NCI-H82 (cell line): ENCODE measurements around the gene PGAM5.
"Not testable (repeated sequence)": the region's sequence is repeated elsewhere in the genome, so short reads cannot be mapped to it uniquely, and the experiment has no call there.

ENCODE experiments used
- DNase-seq: peaks from one replicate; lab custom pipeline; 2025; lab: John Stamatoyannopoulos, UW

Gene PGAM5

DNA sequence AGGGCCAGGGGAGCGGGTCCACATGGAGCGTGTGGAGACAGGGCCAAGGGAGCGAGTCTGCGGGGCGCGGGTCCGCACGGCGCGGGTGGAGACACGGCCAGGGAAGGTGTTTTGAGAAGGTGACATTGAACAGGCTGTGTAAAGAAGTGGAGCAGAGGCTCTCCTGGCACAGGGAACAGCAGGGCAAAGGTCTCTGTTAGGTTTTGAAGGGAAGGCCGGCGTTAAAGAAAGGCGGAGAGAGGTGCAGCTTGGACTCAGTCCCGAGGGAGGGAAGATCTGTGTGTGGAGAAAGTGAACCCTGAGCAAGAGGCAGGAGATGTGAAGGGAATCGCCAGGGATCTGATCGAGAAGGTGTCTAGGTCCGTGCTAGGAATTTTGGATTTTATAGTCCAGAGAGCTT is 21.4 kb upstream of the PGAM5 start:
- no peak for DNase-seq

DNA sequence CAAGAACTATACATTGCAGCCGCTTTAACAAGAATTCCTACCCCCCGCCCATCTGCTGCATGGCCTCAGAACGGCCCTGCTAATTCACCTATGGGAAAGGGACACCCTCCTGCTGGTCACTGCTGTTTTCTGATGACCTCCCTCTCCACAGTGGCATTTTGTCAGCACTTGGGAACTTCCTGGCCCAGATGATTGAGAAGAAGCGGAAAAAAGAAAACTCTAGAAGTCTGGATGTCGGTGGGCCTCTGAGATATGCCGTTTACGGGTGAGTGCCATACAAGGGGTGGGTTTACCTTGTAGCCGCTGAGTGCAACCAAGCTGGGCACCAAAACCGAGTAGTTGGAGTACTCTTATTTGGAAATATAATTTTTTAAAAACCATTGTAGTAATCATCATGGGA is 20.5 kb upstream of the PGAM5 start:
- DNase-seq = no peak

- DNase-seq = not testable (repeated sequence)
Observed at GRCh38 chr12:132692030-132692429, 18.6 kb upstream of the PGAM5 start.

DNA sequence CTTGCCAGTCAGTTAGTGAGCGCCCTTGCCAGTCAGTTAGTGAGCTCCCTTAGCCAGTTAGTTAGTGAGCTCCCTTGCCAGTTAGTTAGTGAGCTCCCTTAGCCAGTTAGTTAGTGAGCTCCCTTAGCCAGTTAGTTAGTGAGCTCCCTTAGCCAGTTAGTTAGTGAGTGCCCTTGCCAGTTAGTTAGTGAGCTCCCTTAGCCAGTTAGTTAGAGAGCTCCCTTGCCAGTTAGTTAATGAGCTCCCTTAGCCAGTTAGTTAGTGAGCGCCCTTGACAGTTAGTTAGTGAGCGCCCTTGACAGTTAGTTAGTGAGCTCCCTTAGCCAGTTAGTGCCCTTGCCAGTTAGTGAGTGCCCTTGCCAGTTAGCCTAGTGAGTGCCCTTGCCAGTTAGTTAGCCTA is 15.8 kb upstream of the PGAM5 start:
- DNase-seq = not testable (repeated sequence)

DNA sequence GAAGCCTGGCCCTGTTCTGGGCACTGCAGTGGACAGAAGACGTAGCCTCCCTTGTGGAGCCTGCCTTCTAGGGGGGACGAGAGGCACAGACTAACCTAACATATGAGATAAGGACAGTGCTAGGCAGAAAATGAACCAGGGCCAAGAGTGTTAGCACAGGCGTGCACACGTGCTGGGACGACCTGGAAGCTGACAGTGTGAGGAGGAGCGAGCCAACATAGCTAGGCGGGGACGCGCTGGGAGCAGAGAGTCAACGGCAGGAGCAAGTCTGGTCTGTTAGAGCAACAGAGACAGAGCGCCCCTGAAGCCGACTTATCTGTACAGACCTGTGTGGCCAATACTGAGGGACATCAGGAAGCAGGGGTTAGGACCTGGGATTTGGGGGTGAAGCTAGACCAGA is 15.2 kb upstream of the PGAM5 start:
- no peak for DNase-seq

DNA sequence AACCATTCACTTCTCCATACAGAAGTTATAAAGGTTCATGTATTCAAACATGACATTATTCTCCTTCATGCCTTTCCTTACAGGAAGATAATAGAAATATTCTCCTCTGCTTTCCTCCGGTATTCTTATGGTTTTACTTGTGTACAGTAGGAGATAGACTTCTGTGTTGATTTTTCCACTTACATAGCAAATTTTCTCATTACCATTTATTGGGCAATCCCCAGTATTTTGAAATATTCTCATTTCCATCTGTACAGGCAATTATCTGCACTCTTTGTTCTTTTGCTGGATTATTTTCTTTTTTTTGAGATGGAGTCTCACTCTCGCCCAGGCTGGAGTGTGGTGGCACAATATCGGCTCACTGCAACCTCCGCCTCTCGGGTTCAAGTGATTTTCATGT is 12.3 kb upstream of the PGAM5 start:
- DNase-seq = no peak

GRCh38 chr12:132700212-132700822 is 10.3 kb upstream of the PGAM5 start:
- no peak for DNase-seq

- no peak for DNase-seq
Observed at GRCh38 chr12:132702640-132703039, 8.0 kb upstream of the PGAM5 start.

DNA sequence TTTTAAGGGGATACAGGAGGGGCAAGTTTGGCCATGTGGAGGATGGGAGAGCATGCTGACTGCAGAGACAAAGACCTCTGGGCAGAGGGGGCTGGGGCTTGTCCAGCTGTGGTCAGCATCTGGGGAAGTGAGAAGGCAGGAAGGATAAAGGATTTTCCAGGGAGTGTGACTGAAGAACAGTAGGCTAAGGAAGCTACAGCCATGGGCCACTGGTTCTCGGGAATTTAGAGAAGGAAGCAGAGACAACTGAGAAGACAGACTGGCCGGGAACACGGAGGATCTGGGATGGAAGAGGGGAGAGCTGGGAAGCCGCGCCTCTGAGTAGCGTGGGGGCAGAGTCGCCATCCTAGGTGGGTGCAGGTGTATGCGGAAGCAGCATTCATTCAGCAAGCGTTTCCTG is 7.0 kb upstream of the PGAM5 start:
- no peak for DNase-seq

DNA sequence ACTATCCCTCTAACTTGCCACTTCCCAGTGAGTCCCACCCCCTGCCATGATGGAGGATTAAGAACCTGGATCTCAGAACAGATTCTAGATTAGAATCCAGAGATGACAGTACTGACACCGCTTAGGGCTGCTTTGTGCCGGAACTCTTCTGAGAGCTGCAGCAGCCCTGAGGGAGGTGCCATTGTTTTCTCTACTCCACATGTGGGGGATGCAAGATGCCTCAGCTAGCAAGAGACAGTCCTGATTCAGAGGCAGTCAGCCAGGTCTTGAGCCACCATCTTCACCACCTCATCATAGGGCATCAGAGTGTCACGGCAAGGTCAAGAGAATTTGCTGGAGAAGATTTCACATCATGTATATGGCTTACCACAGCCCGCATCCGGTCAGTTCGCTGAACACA is 3.4 kb upstream of the PGAM5 start:
- DNase-seq = no peak

DNA sequence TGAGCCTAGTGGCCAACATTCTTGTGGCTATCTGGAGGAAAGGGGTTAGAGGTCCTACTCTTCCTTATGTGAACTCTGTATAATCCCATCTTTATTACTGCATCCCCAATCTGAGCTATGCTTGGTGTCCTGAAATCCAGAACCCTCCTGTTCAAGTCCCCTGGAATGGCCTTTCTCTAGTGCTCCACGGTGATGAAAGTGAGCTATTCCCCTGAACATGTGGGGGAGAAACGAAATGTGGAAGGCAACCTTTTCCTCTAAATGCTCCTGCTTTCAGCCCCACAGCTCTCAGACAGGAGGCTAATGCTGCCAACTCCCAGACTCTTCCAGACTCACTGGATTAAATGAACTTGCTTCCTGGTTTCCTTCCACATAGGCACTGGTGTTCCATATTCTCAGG is 2.5 kb upstream of the PGAM5 start:
- no peak for DNase-seq

GRCh38 chr12:132710043-132710404 is 618 bp upstream of the PGAM5 start:
- DNase-seq = no peak

- no peak for DNase-seq
Observed at GRCh38 chr12:132711080-132711843, 620 bp downstream of the PGAM5 start.

DNA sequence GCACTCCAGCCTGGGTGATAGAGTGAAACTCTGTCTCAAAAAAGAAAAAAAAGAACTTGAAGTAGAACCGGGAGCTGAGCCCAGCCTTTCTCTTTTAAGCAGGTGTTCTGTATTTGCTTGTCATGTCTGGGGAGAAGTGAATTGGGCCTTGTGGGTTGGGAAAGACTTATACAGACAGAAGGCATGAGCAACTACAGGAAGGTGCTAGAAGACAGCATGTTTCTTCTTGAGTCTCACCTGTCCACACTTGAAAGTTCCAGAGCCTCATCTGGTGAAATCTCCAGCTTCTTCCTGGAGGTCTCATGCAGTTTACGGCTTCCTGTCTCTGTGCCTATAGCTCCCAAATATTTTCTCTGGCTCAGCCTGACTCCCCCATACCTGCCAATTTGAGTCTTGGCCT is 2.5 kb downstream of the PGAM5 start:
- DNase-seq = no peak

DNA sequence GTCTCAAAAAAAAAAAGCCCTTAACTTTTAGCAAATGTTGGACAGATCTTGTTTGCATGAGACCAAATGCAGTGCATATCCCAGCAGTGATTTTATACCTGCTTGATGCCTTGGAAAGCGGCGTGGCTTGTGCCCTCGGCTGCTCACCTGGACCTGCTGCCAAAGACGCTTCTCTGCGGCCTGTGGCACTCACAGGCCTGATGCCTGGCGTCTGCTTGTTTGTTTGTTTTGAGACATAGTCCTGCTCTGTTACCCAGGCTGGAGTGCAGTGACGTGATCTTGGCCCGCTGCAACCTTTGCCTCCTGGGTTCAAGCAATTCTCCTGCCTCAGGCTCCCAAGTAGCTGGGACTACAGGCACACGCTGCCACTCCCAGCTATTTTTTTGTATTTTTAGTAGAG is 5.2 kb downstream of the PGAM5 start:
- no peak for DNase-seq

GRCh38 chr12:132716356-132716755 is 5.7 kb downstream of the PGAM5 start:
- no peak for DNase-seq

GRCh38 chr12:132717011-132717410 is 6.4 kb downstream of the PGAM5 start:
- DNase-seq = no peak

DNA sequence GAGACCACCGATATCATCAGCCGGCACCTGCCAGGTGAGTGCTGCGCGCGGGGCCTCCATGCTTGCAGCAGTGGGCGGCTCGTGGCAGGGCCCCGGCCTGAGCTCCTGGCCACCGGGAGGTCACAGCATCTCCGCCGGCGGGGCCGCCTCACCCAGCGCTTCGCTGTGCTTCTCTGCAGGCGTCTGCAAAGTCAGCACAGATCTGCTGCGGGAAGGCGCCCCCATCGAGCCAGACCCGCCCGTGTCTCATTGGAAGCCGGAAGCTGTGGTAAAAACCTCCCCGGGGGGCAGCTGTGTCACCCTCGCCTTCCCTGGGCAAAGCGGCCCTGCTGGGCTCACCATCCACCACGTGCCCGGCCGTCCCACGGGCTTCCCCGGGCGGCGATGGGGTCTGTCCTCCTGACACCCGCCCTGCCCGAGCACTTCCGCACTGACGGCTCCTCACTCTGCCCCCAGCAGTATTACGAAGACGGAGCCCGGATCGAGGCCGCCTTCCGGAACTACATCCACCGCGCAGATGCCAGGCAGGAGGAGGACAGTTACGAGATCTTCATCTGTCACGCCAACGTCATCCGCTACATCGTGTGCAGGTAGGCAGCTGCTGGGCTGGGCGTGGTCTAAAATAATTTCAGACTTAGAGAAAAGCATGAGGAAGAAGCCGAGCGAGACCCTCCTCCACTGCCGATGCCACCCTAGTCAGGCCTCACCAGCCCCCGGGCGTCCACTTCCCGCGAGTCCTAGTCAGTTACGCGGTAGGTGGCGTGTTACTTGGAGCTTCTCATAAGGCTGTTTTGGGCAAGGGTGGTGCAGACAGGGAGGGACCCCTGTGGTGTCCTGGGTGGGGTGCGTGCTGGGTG is 7.1 kb downstream of the PGAM5 start:
- DNase-seq = no peak

DNA sequence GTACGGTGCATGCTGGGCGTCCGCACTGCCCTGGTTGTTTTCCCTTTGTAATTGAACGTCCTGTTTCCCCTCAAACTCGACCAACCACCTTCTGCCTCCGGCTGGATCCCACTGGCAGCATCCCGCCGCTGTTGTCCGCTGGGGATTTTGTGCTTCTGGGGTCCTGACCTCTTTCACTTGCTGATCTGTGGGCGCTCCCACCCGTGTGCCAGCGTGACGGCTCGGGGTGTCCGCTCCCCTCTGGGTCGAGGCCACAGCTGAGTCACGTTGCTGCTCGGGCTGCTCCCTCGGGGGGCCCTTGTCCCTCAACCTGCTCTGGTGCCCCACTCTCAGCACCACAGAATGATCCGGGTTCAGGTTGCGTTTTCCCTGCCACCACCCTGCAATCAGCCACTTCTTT is 8.0 kb downstream of the PGAM5 start:
- no peak for DNase-seq

DNA sequence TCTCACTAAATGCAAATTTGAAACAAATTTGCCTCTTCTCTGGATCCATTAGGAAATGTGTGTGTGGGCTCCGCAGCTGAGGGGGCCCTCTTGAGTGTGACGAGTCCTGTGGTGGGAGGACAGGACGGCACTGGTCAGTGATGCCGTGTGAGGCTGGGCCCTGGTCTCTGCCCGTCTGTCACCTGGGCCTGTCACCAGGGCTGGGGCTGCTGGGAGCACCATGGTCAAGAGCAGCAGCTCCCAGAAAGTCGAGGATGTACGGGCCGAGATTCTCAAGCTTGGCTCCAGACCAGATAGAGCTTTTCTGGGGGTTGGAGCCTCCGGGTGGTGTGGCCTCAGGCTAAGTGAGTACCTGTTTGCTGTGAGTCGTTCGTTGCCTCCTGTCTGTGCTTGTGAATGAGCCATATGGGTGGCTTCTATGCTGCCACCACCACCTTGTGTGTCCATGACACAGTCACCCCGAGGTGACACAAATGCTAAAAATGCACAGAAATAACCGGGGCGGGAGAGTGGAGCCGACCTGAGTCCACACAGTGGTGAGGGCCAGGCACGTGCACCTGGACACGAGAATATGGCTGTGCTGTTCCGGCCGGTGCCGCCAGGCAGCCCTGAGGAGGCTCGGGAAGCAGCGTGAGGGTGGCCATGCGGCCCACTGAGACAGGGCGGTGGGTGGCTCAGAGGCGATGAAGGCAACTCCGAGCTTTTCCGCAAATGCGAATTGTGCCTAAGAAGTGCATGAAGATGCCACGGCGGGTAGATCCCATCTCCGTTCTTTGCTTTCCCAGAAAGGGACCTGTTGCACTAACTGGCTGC is 8.7 kb downstream of the PGAM5 start:
- DNase-seq = no peak

DNA sequence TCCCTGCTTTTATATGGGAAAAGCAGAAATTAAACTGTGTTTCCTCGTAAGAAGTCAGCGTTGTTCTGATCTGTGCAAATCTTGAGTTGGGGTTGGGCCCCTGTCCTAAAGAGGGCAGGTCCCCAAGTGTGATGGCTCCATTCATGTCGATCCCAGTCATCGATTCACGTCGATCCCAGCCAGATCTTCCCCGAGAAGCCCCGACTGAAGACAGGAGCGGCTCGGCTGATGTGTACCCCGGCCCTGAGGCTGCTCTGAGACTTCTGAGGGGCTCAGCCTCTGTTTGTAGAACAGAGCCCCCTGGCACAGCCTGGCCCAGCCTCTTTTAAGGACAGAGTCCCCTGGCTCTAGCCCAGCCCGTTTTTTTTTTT is 9.3 kb downstream of the PGAM5 start:
- DNase-seq = no peak

- DNase-seq = no peak
Observed at GRCh38 chr12:132720606-132721345, 10.1 kb downstream of the PGAM5 start.
